HepG2 (cell line): ENCODE measurements around the gene AGER. TPM values are rescaled to one million over a fixed set of nuclear protein-coding genes. Genes with fewer than 3 reads are reported as not detected.

Experiments
- FIP1L1 ChIP-seq: fragments of 200-400 bp; formaldehyde crosslinking; IDR thresholded peaks from 2 replicates; pipeline ENCODE4 v1.6.1; 2018; ENCODE audit warnings: low read depth, mild to moderate bottlenecking, low read length, moderate library complexity, borderline replicate concordance; ENCODE audit not compliant: insufficient read depth
- GRHL1 ChIP-seq: sonication (generic); formaldehyde crosslinking; conservative IDR thresholded peaks from 2 replicates; pipeline ENCODE4 v1.8.0; 2022; ENCODE audit warnings: missing genetic modification reagents
- HDAC1 ChIP-seq: sonication (generic); formaldehyde crosslinking; IDR thresholded peaks from 2 replicates; pipeline ENCODE4 v1.5.1; 2020; ENCODE audit warnings: mild to moderate bottlenecking, missing genetic modification reagents
- HNF1A ChIP-seq, 2 experiments: sonication (generic) in 1 of 2; formaldehyde crosslinking in 1 of 2; IDR thresholded peaks; 2 replicates each; pipeline versions ENCODE4 v1.4.0 to v1.6.1; 2016 to 2020; ENCODE audit warnings: borderline replicate concordance in 1 of 2, low read depth in 1 of 2, mild to moderate bottlenecking in 1 of 2, missing genetic modification reagents in 1 of 2
- HOXD1 ChIP-seq: sonication (generic); formaldehyde crosslinking; IDR thresholded peaks from 2 replicates; pipeline ENCODE4 v1.5.0; 2020; ENCODE audit warnings: missing genetic modification reagents
- KDM5A ChIP-seq: fragments of 200-600 bp; sonication (generic); IDR thresholded peaks from 2 replicates; pipeline ENCODE4 v1.7.0; 2018; ENCODE audit warnings: antibody characterized with exemption, mild to moderate bottlenecking, low read length, borderline replicate concordance
- RBM39 ChIP-seq: fragments of 200-400 bp; formaldehyde crosslinking; IDR thresholded peaks from one replicate; pipeline ENCODE4 v1.6.1; 2018; ENCODE audit warnings: antibody characterized with exemption, mild to moderate bottlenecking, low read depth, low read length; ENCODE audit not compliant: poor library complexity, severe bottlenecking
- SMARCC2 ChIP-seq: fragments of 450-650 bp; IDR thresholded peaks from 2 replicates; pipeline ENCODE4 v1.6.1; 2017; ENCODE audit warnings: antibody characterized with exemption, mild to moderate bottlenecking
- SMARCE1 ChIP-seq: fragments of 450-650 bp; IDR thresholded peaks from 2 replicates; pipeline ENCODE4 v1.6.1; 2017; ENCODE audit warnings: borderline replicate concordance
- TAF1 ChIP-seq: sonication (generic); formaldehyde crosslinking; IDR thresholded peaks from 2 replicates; pipeline ENCODE4 v1.4.0; 2020; ENCODE audit warnings: missing genetic modification reagents
- TBP ChIP-seq: sonication (generic); formaldehyde crosslinking; IDR thresholded peaks from 2 replicates; pipeline ENCODE4 v1.5.0; 2020; ENCODE audit warnings: missing genetic modification reagents
- TFAP4 ChIP-seq: sonication (generic); IDR thresholded peaks from 2 replicates; pipeline ENCODE4 v1.6.1; 2016; ENCODE audit warnings: low read depth, borderline replicate concordance
- TP53 ChIP-seq: sonication (generic); formaldehyde crosslinking; conservative IDR thresholded peaks from 2 replicates; pipeline ENCODE4 v1.4.0; 2020; ENCODE audit warnings: missing genetic modification reagents
- ZBTB3 ChIP-seq: sonication (generic); formaldehyde crosslinking; IDR thresholded peaks from 2 replicates; pipeline ENCODE4 v1.4.0; 2020; ENCODE audit warnings: low read depth, mild to moderate bottlenecking, moderate library complexity, missing genetic modification reagents, borderline replicate concordance
- ZFP36L2 ChIP-seq: sonication (generic); formaldehyde crosslinking; IDR thresholded peaks from 2 replicates; pipeline ENCODE4 v1.4.0; 2020; ENCODE audit warnings: missing genetic modification reagents
- ZNF580 ChIP-seq: IDR thresholded peaks from 2 replicates; pipeline ENCODE4 v1.6.1; 2016; ENCODE audit warnings: low read depth, borderline replicate concordance
- ZNF704 ChIP-seq: sonication (generic); formaldehyde crosslinking; IDR thresholded peaks from 2 replicates; pipeline ENCODE4 v1.8.1; 2023; ENCODE audit warnings: mild to moderate bottlenecking, inconsistent platforms, moderate library complexity, missing genetic modification reagents, borderline replicate concordance
- ZNF746 ChIP-seq: sonication (generic); formaldehyde crosslinking; IDR thresholded peaks from 2 replicates; pipeline ENCODE4 v1.8.0; 2022; ENCODE audit warnings: mild to moderate bottlenecking, missing genetic modification reagents
- polyA plus RNA-seq, 8 experiments: library from polyadenylated mRNA; depleted of rRNA in 3 of 8; stranded (reverse) in 7 of 8; unstranded in 1 of 8; fragments of >200 nt; fragmentation: Illumina TruSeq in 4 of 8; extraction: Trizol in 4 of 8; gene quantifications; 2 replicates each; pipeline versions ENCODE4 v1.2.1 to v1.2.3, GENCODE V29; 2011 to 2016; ENCODE audit warnings: low read depth in 4 of 8, missing spikeins in 1 of 8, mixed read lengths in 1 of 8; ENCODE audit not compliant: insufficient read depth in 1 of 8
- total RNA-seq, 5 experiments: library from RNA; depleted of rRNA; stranded (reverse); fragments of >200 nt; fragmentation: Illumina TruSeq; extraction: Trizol; gene quantifications; 2 replicates each; pipeline ENCODE4 v1.2.3, GENCODE V29; 2016; ENCODE audit warnings: low read depth in 1 of 5

The AGER gene
- total and polyA plus RNA-seq, 2 of the 13 experiments (the other 11 are each of a cell fraction or from before 2014, with no cell fraction given): 1.9 to 5.1 TPM

GRCh38 chr6:32153564-32154513 is 30.2 kb downstream of the AGER start, which contains the start of gene PPT2 (continued):
- TF ChIP-seq TFAP4: peak; percentile 68; the same call in 1 of the 2 replicates
- TF ChIP-seq ZNF746 (CRISPR knock-in tag): peak; percentile 61; the same call in 1 of the 2 replicates
- no peak; the same call in 1 of the 2 replicates for TF ChIP-seq TP53 (CRISPR knock-in tag)
- TF ChIP-seq HDAC1 (CRISPR knock-in tag): peak; percentile 93
- TF ChIP-seq GRHL1 (CRISPR knock-in tag): no peak
- TF ChIP-seq SMARCE1: no peak
- TF ChIP-seq TAF1 (CRISPR knock-in tag): peak; percentile 74
- TF ChIP-seq TBP: 0 out of 2 replicates have a peak, but pooled peaks have one; percentile 32
- 0 out of 2 replicates have a peak, but pooled peaks have one; percentile 35 for TF ChIP-seq ZBTB3 (CRISPR knock-in tag)
- TF ChIP-seq RBM39: peak; percentile 72
- no peak for TF ChIP-seq ZNF580
- no peak for TF ChIP-seq SMARCC2
- peak; percentile 92; the same call in 1 of the 2 replicates for TF ChIP-seq KDM5A
- peak; percentile 57; the same call in 1 of the 2 replicates for TF ChIP-seq ZNF704
- no peak; the same call in 1 of the 2 replicates for TF ChIP-seq ZFP36L2 (CRISPR knock-in tag)
- 0 out of 2 replicates have a peak, but pooled peaks have one; percentile 75 for TF ChIP-seq FIP1L1
- peak; percentile 73 for TF ChIP-seq HOXD1 (CRISPR knock-in tag)
- TF ChIP-seq HNF1A (IDR thresholded peaks at IDR 0.05; ENCODE audit: low read depth): peak; percentile 64; the same call in 1 of the 2 replicates
- peak; percentile 76 for TF ChIP-seq HNF1A (CRISPR knock-in tag; IDR thresholded peaks at IDR 0.05; ENCODE audit: borderline replicate concordance)
